ENCODE results near the gene TRAF7.
"Not testable (repeated sequence)": the region's sequence is repeated elsewhere in the genome, so short reads cannot be mapped to it uniquely, and the experiment has no call there.

The TRAF7 gene

GRCh38 chr16:2199621-2200139, 44.1 kb downstream of the TRAF7 start:
- no peak for DNase-seq (ENCODE audit: low read depth in 2 of 2)

GRCh38 chr16:2200313-2200712, 44.7 kb downstream of the TRAF7 start:
- DNase-seq (ENCODE audit: low read depth in 2 of 2) = no peak

- not testable (repeated sequence) for DNase-seq (ENCODE audit: low read depth in 2 of 2)
These were observed 47.6 kb downstream of the TRAF7 start for GRCh38 chr16:2203119-2203688.

DNA sequence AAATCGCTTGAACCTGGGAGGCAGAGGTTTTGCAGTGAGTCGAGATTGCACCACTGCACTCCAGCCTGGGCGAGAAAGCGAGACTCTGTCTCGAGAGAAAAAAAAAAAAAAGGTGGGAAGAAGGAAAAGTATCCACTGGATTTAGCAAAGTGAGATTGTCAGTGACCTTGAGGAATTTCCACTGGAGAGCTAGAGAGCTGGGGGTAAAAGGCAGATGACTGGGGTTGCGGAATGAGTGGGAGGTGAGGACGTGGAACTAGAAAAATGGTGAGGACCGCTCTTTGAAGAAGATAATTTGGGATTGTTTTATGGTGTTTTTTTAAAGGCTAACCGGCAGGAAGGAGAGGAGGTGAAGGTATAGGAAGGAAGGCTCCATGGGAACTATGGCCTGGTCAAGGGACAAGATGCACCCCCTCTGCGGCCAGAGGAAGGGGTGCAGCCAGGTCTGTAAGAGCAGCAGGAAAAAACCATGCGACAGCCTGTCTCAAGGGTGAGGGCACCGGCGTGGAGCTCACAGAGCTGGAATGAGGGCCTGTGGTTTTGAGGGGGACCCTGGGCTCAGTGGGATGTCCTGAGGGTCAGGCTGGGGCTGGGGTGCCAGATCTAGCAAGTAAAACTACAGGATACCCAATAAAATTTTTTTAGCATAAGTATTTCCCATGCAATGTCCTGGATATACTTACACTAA, 49.0 kb downstream of the TRAF7 start:
- no peak for DNase-seq (ENCODE audit: low read depth in 2 of 2)

DNA sequence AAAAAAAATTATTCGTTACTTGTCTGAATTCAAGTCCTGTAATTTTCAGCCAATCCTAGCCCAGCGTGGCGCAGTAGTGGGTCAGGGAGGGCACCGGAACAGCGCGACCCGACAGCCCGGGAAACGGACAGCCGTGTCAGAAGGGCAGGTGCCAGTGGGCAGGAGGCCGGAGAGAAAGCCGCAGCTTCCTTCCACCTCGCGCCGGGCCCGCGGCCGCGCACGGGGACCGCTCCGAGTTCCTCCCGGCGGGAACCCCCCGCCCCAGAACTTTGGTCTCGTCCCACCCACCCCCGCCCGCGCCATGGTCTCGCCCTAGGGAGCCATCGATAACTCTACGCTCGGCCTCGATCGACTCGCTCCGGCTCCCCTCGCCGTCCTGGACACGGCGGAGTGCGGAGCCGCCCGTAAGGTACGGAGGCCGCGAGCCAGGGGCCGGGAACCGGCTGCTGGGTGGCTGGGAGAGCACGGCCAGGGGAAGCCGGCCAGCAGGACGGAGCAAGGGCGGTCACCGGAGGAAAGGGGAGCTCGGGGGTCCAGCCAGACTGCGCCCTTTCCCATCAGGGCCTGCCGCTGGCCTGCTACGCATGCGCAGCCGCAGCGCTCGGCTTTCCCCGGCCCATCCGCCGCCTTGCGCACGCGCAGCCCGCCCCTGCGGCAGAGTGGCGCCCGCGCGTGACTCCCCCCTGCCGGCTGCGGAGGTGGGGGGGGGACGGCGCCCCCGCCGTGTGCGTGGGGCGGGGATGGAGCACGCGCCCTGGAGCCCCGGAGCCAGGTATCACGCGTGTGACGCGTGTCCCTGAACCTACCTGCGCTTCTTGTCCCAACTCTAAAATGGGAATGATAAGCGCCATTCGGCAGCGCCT, 49.8 kb downstream of the TRAF7 start, which contains the start of gene MLST8:
MLST8 (plus strand) TSS at position 351 of the 863 bp plus-strand sequence. CDS start 632 bp downstream, outside the sequence.
- DNase-seq (ENCODE audit: low read depth in 2 of 2) = peak; percentile 61 to 62

DNA sequence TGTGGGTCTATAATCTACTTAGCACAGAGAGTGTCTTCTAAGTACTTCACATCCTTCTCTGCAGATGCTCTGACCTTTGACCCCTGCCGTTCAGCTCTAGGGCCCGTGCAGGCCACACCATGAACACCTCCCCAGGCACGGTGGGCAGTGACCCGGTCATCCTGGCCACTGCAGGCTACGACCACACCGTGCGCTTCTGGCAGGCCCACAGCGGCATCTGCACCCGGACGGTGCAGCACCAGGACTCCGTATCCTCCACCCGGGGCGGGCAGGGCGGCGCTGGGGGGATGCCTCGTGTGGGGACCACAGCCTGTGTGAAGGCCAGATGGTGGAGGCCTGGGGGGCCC, 50.4 kb downstream of the TRAF7 start:
- no peak for DNase-seq (ENCODE audit: low read depth in 2 of 2)

DNA sequence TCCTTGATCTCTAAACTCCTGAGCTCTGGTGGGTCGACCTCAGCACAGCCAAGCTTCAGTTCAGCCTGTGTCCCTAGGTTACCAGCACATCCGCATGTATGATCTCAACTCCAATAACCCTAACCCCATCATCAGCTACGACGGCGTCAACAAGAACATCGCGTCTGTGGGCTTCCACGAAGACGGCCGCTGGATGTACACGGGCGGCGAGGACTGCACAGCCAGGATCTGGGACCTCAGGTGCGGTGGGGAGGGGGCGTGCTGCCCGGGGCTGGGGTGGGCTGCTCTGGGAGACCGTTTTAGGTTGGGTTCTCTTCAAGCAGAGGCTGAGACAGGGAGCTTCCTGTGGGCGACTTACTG, 50.8 kb downstream of the TRAF7 start:
- no peak for DNase-seq (ENCODE audit: low read depth in 2 of 2)

DNA sequence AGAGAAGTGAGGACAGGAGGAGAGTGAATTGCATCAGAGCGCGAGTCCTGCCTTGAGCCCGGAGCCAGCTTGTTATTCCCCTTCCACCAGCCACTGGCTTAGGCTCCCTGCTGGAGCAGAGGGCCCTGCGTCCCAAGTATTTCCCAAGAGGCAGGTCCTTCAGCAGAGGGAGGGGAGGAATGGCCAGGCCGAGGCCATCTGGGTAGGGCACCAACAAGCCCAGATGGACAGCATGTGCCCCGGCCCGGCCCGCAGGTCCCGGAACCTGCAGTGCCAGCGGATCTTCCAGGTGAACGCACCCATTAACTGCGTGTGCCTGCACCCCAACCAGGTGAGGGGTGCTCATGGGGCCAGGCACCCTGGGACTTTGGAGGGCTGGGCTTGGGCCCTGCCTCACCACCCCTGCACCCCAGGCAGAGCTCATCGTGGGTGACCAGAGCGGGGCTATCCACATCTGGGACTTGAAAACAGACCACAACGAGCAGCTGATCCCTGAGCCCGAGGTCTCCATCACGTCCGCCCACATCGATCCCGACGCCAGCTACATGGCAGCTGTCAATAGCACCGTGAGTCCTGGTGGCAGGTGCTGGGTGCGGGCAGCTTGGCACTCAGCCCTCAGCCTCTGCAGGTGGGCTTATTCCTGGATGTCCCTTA, 51.3 kb downstream of the TRAF7 start:
- DNase-seq (ENCODE audit: low read depth in 2 of 2) = no peak

- no peak for DNase-seq (ENCODE audit: low read depth in 2 of 2)
These were observed 52.3 kb downstream of the TRAF7 start for GRCh38 chr16:2207872-2208271.

DNA sequence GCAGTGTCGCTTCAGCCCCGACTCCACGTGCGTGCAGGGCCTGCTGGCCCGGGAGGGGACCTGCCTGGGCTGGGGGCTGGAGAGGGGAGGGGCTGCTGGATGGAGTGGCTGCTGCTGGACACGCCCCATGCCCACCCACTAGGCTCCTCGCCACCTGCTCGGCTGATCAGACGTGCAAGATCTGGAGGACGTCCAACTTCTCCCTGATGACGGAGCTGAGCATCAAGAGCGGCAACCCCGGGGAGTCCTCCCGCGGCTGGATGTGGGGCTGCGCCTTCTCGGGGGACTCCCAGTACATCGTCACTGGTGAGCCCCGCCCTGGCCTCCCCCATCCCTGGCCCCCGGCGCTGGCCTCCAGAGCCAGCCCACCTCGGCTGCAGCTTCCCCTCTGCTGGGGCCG, 52.7 kb downstream of the TRAF7 start:
- DNase-seq (ENCODE audit: low read depth in 2 of 2) = no peak

DNA sequence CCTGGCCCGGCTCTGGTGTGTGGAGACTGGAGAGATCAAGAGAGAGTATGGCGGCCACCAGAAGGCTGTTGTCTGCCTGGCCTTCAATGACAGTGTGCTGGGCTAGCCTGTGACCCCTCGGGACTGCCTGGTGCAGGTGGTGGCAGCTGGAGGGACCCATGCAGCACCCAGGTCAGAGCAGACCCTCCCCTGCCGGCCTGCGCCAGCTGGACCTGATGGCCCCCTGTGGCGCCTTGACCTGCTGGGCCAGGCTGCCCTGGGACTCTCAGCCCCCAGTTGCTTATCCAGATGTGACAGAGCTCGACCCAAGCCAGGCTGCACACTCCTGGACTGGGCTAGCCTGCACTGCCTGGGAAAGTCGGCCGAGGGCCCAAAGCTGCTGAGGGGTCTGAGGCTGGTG, 53.2 kb downstream of the TRAF7 start:
- no peak for DNase-seq (ENCODE audit: low read depth in 2 of 2)

DNA sequence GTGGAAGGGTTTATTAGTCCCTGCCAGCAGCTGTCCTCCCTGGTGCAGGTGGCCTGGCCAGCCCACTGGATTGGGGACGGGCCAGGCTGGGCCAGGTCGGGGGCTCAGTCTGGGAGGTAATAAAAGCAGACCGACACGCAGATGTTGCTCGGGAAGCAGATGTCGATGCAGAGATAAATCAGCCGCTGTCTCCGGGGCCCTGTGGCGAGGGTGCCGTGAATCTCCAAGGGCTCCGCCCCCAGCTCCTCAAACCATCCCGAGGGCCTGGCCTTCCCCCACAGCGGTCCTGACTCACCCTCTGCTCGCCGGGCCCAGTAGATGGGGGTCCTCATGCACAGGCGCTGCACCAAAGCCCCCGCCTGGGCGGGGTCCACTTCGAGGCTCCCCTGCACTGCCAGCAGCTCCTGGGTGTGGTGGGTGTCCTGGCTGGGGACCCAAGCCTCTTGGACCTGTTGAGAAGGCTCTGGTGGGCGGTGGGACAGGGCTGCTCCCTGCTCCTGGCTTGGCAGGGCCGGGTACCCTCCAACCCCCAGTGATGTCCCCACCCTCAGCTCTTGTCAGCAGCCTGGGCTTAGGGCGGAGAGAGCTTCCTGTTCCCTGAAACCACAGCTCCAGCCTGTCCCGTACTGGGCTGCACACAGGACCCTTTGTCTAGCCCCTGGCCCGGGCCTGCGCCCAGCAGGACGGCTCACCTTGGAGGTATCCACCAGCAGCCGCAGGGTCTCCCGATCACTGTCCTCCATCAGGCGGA, 53.9 kb downstream of the TRAF7 start:
- no peak for DNase-seq (ENCODE audit: low read depth in 2 of 2)

DNA sequence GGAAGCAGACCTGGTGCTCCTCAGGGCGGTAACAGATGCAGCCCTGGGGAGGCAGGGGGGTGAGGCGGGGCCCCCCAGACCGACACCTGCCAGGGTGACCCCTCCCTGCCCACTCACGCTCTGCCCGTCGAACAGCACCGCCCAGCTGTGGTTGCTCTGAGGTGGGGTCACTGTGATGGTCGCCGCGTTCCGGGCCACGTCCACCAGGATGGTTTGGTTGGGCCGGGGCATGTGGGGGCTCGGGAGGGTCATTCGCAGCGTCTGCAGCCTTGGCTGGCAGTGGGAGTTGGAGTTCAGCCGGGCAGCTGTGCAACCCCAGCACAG, 54.4 kb downstream of the TRAF7 start:
- DNase-seq (ENCODE audit: low read depth in 2 of 2) = no peak

DNA sequence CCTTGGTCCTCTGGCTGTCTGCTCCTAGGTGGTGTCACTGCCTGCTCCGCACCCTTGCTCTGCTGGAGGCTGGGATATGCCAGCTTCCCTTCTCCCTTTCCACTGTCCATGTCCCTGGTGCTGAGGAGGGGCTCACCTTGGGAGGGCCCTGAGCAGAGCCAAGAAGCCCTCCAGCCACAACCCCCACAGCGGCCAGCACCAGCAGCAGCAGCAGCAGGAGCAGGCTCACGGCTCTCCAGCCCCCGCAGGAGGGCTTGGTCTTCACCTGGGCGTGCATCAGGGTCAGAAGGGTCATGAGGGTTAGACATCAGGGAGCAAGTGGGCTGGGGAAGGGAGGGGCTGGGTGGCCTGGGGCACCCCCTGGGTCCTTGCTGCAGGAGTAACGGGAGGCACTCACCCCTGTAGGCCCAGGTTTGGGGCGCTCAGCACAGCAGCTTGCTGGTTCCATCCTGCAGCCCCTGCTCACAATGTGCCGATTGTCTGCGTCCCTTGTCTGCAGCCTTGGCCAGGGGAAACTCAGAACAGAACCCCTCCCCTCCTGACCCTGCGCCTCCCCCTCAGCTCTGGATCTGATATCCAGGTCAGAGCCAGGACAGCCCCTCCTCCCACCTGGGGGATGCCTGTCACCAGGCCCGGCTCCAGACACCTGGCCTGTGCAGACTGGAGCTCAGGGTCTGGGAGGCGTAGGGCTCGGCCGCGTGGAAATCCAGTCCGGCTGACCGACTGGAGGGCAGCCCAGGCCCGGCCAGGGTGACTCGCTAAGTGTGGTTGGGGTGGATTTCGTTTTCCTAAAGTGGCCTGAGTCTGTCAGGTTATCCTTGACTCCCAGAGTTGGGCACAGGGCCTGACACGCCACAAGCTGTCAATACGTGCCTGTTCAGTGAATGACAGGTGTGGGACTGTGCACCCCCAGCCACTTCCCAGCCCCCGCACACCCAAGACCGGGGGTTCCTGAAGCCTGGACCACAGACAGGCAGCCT, 55.1 kb downstream of the TRAF7 start, which contains the start of gene BRICD5:
BRICD5 (minus strand) TSS at position 478 of the 980 bp plus-strand sequence; CDS start at position 448, 30 bp downstream.
- no peak for DNase-seq (ENCODE audit: low read depth in 2 of 2)

DNA sequence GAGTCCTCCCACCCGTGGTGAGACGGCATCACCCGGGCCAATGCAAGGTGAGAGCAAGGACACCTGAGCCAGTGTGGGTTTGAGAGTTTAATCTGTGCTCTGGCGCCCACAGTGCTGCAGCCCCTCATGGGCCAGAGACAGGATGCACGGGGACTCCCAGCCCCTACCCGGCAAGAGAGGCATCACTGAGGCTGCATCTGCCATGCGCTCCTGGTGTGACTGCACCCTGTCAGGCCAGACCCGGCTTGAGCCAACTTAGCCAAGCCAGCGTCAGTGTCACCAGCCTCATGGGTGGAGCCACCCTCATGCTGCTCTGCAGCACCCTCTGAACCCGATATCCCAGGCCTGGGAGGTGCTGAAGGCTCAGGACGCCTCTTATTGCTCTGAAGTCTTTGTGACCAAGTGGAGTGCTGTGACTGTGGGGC, 56.4 kb downstream of the TRAF7 start:
- DNase-seq (ENCODE audit: low read depth in 2 of 2) = no peak

DNA sequence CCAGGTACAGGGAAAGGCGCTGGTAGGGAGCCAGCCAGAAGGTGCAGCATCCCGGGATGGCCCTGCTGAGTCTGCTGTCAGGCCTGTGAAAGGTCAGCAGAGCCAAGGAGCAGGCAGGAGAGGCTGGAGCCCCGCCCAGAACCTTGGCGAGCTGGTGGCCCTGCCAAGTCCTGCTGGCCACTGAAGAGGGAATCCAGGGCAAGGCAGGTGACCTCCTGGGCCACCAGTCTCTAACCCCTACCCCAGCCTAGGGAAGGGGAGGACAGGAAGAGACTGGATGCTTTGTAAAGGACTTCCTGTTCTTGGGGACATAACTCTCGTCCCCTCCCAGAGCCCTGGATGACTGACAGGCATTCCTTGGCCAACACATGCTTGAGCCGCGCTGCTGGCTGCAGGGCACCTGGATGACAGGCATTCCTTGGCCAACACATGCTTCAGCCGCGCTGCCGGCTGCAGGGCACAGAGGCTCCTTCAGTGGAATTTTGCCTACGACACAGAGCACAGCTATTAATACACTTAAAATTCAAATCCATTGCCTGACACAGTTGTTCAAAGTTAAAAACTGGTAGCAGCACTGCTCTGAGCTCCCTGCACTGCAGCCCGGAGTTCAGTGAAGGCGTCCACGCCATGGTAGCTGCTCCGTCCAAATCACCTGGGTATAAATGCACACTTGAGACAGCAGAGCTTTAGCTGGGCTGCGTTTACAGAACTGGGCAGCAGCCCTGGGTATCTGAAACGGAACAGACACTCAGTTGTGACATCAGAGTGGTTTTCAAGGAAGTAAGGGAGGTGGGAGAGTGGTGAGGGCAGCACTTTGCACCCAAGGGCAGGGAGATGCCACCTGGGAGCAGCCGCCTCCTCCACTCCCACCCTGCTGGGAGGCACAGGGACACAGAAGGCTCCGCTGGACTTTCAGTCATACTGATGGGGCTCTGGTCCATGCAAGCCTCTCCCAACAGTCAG, 57.1 kb downstream of the TRAF7 start:
- DNase-seq (ENCODE audit: low read depth in 2 of 2) = no peak

DNA sequence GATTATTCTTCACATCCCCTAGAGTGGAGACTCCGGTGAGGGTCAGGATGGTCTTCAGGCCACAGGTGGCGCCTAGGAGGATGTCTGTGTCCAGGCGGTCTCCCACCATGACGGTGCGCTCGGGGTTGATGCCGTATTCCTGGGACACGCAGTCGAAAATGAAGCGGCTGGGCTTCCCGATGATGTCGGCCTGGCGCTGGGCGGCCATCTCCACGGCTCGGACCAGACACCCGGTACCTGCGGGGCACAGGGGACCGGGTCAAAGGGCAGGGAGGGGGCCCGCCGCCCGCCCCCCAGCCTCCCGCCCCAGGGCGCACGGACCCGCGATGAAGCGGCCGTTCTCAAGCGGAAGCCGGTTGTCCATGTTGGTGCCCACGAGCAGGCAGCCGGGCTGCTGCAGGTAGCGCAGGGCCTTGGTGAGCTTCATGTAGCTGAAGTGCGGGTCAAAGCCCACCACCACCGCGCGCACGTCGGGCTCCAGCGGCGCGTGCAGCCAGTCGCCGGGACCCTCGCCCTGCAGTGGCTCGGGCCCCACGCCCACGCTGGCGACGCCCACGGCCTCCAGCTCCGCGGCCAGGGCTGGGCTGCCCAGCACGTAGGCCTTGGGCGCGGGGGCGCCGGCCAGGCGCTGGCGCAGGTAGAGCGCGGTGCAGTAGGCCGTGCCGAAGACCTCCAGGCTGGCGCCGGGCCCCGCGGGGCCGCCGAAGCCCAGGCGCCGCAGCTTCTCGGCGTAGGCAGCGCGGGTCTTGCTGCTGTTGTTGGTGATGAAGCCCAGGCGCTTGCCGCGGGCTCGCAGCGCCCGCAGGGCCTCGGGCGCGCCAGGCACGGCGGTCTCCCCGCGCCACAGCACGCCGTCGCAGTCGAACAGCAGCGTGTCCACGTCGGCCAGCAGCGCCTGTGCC, 58.5 kb downstream of the TRAF7 start:
- no peak for DNase-seq (ENCODE audit: low read depth in 2 of 2)

DNA sequence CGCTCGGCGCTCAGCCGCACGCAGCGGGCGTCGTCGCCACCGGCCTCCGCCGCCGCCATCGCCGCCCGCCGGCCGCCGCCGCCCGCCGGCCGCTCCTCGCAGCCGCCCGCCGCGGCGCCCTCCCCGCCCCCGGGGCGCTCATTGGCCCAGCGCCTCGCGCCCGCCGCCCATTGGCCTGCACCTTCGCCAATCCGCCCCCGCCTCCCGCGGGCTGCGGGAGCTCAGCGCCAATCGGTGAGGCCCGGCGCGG, 59.1 kb downstream of the TRAF7 start, which contains the start of gene PGP:
PGP (minus strand) TSS at position 122 of the 250 bp plus-strand sequence; CDS start at position 59, 63 bp downstream.
- no peak for DNase-seq (ENCODE audit: low read depth in 2 of 2)

All from fibroblast of skin of left biceps (primary cell).